Hematopoietic multipotent progenitor cell treated with erythropoietin and hydrocortisone succinate and interleukin-3 and kit ligand, for 15 days (in vitro differentiated cells): ENCODE results near the gene ZNF546.
"Not testable (repeated sequence)": the region's sequence is repeated elsewhere in the genome, so short reads cannot be mapped to it uniquely, and the experiment has no call there.

Experiments used
- DNase-seq: peaks from one replicate; pipeline ENCODE4 v3.0.0-alpha.2; 2015; ENCODE audit warnings: low spot score

The ZNF546 gene

DNA sequence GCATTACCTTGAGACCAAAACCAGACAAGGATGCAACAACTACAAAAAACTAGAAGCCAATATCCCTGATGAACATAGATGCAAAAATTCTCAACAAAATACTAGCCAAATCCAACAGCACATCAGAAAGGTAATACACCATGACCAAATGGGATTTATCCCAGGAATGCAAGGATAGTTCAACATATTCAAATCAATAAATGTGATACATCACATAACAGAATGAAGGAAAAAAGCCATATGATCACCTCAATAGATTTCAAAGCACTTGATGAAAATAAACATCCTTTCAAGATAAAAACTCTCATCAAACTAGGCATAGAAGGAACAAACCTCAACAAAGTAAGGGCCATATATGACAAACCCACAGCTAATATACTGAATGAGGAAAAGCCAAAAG lies 10.2 kb upstream of the ZNF546 start:
- DNase-seq: no peak

DNA sequence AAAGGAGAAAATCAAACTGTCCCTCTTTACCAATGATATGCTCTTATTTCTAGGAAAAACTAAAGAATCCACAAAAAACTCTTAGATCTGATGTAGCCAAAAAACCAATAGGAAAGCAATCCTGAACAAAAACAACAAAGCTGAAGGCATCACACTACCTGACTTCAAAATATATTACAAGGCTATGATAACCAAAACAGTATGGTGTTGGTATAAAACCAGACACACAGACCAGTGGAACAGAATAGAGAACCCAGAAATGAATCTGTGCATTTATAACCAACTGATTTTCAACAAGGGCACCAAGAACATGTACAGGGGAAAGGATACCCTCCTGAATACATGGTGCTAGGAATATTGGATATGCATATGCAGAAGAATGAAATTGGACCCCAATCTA lies 9.7 kb upstream of the ZNF546 start:
- no peak for DNase-seq

DNA sequence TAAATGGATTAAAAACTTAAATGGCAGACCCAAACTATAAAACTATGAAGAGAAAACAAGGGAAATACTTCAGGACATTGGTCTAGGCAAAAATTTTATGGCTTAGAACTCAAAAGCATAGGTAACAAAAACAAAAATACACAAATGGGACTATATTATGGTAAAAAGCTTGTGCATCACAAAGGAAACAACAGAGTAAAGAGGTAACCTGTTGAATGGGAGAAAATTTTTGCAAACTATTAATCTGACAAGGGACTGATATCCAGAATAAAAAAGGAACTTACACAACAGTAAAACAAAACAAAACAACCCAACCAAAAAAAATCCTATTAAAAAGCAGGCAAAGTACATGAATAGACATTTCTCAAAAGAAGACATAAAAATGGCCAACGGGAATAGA lies 9.3 kb upstream of the ZNF546 start:
- DNase-seq: no peak

- DNase-seq: no peak
These were observed 3.3 kb upstream of the ZNF546 start for GRCh38 chr19:39993605-39994004.

GRCh38 chr19:39994361-39994760 lies 2.5 kb upstream of the ZNF546 start:
- DNase-seq: no peak

GRCh38 chr19:39995794-39996193 lies 1.1 kb upstream of the ZNF546 start:
- DNase-seq: no peak

- no peak for DNase-seq
These were observed 546 bp upstream of the ZNF546 start for GRCh38 chr19:39996218-39996810.

DNA sequence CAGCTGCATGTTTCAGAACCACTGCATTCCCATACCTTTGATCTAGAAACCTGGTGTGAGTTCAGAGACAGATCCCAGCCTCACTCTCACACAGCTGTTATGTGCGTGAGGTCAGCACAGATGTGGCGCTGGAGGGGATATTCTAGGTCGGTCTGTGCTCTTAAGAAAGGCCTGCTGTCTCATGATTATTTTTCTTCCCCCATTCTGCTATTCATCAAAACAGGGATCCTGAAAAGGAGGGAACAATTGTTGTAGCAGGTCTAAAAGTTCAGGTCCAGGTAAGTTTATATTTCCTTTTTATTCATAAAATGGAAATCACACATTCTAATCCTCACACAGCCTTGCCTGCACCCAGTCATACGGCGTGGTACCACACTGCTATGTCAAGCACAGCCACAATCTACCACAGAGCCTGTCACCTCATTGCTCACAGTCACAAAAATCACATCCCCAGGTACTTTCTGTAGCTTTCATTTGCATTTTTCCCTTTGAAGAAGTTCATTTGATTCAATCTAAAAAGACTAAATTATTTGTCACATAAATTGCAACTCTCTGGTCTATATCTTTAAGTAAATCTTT lies 867 bp downstream of the ZNF546 start:
- DNase-seq: no peak

DNA sequence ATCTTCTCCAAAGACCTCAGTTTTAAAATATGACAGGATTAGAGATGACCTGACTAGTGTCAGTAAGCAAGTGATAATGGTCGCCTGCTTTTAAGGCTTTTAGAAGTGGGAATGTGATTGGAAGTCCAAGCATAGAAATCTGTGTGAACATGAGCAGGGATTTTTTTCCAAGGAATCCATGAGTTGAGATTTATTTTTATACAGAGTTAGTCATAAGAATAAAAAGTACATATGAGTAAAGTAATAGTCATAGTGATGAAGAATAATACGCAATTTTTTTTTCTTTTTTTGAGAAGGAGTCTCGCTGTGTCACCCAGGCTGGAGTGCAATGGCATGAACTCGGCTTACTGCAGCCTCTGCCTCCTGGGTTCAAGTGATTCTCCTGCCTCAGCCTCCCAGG lies 1.6 kb downstream of the ZNF546 start:
- DNase-seq: no peak

GRCh38 chr19:40005691-40006272 lies 8.9 kb downstream of the ZNF546 start:
- no peak for DNase-seq

DNA sequence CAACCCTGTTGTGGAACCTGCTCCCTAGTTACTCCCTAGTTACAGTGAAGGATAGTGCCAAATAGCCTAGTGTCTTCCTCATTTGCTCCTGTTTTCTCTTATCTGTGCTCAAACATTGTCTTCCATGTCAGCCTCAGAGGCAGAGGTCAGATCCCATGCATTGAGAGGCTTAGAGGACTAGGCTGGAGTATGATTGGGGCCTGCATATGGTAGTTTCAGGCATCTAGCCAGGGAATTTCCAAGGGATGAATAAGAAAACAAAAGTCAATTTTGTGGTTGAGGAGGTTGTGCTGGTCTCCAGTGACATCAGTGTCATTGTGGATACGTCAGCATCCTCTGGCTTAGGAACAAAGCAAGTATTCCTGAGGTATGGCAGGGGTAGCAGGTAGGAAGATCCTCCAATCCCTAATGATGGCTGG lies 9.4 kb downstream of the ZNF546 start:
- DNase-seq: no peak

DNA sequence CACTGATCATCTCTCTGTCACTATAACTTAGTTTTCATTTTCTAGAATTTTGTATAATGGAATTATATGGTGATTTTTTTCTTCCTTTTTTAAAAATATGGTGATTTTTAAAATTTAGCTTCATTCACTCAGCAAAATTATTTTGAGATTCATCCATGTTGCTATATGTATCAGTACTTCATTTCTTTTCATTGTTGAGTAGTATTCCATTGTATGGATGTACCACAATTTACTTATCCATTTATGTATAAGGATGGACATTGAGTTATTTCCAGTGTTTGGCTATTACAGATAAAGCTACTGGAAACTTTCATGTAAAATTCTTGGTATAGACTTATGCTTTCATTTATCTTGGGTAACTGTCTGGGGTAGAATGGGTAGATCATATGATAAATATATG lies 12.8 kb downstream of the ZNF546 start:
- DNase-seq: no peak

GRCh38 chr19:40013991-40014390 lies 17.1 kb downstream of the ZNF546 start:
- no peak for DNase-seq

DNA sequence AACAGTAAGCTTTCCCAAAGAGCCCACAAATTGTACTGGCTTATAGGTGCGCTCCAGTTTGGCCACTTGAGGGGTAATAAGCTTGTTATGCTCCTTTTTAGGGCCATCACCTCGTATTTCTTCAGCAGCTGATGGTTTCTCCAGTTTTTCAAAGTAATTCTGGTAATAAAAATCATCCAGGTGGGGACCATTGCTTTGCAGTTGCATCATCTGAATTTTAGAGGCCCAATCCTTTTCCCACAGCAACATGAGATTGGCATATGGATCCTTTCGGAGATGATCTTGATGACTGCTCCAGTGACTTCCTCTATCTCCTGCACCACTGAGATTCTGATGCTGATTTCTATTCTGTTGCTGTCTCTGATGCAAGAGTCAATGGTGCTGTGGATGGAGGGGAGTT lies 27.1 kb downstream of the ZNF546 start:
- no peak for DNase-seq

DNA sequence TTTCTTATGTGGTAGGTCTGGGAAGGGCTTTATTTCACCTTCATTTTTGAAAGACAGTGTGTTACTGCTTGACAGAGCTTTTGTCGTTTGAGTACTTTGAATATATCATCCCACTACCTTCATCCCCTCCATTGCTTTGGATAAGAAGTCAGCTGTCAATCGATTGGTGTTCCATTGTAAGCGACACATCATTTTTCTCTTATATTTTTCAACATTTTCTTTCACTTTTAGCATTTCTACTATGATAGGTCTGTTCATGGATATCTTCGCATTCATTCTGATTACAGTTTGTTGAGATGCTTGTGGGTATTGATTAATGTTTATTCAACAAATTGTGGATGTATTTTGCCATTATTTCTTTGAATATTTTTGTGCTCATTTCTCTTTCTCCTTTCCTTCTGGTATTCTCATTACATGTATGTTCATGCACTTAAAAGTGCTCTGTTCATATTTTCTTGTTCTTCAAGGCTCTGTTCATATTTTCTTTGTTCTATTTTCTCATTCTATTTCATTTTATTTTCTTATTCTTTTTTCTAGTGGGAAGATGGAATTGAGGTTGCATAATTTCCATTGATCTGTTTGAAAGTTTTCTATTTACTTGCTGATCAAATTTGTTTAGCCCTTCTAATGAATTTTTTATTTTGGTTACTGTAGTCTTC lies 29.2 kb downstream of the ZNF546 start:
- no peak for DNase-seq

GRCh38 chr19:40026597-40026970 lies 29.7 kb downstream of the ZNF546 start:
- DNase-seq: no peak

DNA sequence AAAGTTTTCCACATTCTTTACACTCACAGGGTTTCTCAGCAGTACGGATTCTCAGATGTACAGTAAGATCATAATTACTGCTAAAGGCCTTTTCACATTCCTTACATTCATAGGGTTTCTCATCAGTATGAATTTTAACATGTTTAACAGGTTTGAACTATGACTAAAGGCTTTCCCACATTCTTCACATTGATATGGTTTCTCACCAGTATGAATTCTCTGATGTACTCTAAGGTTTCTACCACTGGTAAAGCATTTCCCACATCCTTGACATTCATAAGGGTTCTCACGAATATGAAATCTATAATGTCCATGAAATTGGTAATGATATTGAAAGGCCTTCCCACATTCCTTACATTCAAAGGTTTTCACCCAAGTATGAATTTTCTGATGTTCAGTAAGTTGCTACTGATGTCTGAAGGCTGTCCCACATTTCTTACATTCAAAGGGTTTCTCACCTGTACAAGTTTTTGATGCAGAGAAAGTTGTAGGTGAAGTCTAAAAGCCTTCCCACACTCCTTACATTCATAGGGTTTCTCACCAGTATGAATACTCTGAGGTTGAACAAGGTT lies 37.2 kb downstream of the ZNF546 start:
- no peak for DNase-seq

DNA sequence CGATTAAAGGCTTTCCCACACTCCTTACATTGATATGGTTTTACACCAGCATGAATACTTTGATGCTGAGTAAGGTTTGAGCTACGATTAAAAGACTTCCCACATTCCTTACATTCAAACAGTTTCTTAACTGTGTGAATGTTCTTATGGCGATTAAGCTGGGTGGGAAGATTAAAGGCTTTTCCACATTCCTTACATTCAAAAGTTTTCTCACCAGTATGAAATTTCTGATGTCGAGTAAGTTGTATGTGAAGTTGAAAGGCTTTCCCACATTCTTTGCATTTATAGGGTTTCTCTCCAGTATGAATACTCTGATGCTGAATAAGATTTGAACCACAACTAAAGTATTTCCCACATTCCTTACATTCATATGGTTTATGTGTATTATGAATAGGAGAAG lies 39.1 kb downstream of the ZNF546 start:
- no peak for DNase-seq

DNA sequence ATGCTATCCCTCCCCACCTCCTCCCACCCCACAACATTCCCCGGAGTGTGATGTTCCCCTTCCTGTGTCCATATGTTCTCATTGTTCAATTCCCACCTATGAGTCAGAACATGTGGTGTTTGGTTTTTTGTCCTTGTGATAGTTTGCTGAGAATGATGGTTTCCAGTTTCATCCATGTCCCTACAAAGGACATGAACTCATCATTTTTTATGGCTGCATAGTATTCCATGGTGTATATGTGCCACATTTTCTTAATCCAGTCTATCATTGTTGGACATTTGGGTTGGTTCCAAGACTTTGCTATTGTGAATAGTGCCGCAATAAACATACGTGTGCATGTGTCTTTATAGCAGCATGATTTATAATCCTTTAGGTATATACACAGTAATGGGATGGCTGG lies 41.2 kb downstream of the ZNF546 start:
- not testable (repeated sequence) for DNase-seq

DNA sequence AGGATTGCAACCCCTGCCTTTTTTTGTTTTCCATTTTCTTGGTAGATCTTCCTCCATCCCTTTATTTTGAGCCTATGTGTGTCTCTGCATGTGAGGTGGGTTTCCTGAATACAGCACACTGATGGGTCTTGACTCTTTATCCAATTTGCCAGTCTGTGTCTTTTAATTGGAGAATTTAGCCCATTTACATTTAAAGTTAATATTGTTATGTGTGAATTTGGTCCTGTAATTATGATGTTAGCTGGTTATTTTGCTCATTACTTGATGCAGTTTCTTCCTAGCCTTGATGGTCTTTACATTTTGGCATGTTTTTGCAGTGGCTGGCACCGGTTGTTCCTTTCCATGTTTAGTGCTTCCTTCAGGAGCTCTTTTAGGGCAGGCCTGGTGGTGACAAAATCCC lies 44.9 kb downstream of the ZNF546 start:
- not testable (repeated sequence) for DNase-seq

GRCh38 chr19:40053491-40053890 lies 56.6 kb downstream of the ZNF546 start:
- no peak for DNase-seq

GRCh38 chr19:40054632-40055031 lies 57.8 kb downstream of the ZNF546 start:
- no peak for DNase-seq

DNA sequence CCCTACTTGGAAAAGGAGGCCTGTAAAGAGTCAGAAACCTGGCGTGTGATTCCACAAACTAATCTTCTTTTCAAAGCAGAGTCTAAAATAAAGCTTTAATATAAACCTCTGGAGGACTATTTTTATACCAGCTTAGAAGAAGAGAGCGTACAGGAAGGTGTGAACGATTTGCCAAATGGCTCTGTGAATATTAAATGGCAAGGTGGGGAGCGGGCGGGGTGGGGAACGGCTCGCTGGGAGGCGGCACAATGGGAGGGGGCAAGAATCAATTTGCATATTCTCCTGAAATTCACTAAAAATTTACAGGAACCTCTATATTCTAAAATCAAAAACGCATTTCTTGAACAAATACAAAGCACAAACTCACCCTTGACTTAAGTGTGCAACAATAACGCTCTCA lies 58.2 kb downstream of the ZNF546 start:
- no peak for DNase-seq
